ENCODE data around the gene WDR74.
A peak's percentile ranks its signal among the peaks of the same experiment; 100 is the strongest.

Gene WDR74

GRCh38 chr11:62839050-62839945 lies at the start of gene WDR74:
TSS of gene WDR74 (minus strand) at chr11:62839590. CDS start at chr11:62839570, 20 bp downstream.
- TF ChIP-seq GATA1 (IDR thresholded peaks at IDR 0.05; ENCODE audit: low read depth, low read length) (no peak), POLR2A (IDR thresholded peaks at IDR 0.05; ENCODE audit: low read length) (peak; percentile 94)
- DNase-seq = peak; percentile 95 to 96

GRCh38 chr11:62889126-62889483 lies 49.7 kb upstream of the WDR74 start:
- no peak for DNase-seq
- no peak for TF ChIP-seq POLR2A (IDR thresholded peaks at IDR 0.05; ENCODE audit: low read length)
- TF ChIP-seq GATA1 (IDR thresholded peaks at IDR 0.05; ENCODE audit: low read depth, low read length) = no peak

GRCh38 chr11:62888406-62888805 lies 49.0 kb upstream of the WDR74 start:
- TF ChIP-seq POLR2A (IDR thresholded peaks at IDR 0.05; ENCODE audit: low read length) (no peak), GATA1 (IDR thresholded peaks at IDR 0.05; ENCODE audit: low read depth, low read length) (no peak)
- no peak for DNase-seq

- TF ChIP-seq GATA1 (IDR thresholded peaks at IDR 0.05; ENCODE audit: low read depth, low read length) (no peak), POLR2A (IDR thresholded peaks at IDR 0.05; ENCODE audit: low read length) (no peak)
- DNase-seq = no peak
Measured at GRCh38 chr11:62885137-62885750, 45.9 kb upstream of the WDR74 start.

GRCh38 chr11:62883673-62884072 lies 44.3 kb upstream of the WDR74 start:
- DNase-seq = no peak
- TF ChIP-seq POLR2A (IDR thresholded peaks at IDR 0.05; ENCODE audit: low read length) = no peak
- TF ChIP-seq GATA1 (IDR thresholded peaks at IDR 0.05; ENCODE audit: low read depth, low read length) = no peak

GRCh38 chr11:62882788-62883501 lies 43.6 kb upstream of the WDR74 start:
- peak in 1 of 2 experiments; percentile 76 for DNase-seq
- TF ChIP-seq GATA1 (IDR thresholded peaks at IDR 0.05; ENCODE audit: low read depth, low read length) (no peak), POLR2A (IDR thresholded peaks at IDR 0.05; ENCODE audit: low read length) (no peak)

DNA sequence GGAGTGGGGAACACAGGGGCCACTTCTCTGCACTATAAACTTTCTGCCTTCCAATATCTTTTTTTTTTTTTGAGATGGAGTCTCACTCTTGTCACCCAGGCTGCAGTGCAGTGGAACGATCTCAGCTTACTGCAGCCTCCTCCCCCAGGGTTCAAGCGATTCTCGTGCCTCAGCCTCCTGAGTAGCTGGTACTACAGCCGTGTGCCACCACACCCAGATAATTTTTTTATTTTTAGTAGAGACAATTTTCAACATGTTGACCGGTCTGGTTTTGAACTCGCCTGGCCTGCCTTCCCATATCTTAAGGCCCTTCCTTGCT lies 43.0 kb upstream of the WDR74 start:
- TF ChIP-seq GATA1 (IDR thresholded peaks at IDR 0.05; ENCODE audit: low read depth, low read length) = no peak
- no peak for TF ChIP-seq POLR2A (IDR thresholded peaks at IDR 0.05; ENCODE audit: low read length)
- peak; percentile 60 to 76 for DNase-seq

DNA sequence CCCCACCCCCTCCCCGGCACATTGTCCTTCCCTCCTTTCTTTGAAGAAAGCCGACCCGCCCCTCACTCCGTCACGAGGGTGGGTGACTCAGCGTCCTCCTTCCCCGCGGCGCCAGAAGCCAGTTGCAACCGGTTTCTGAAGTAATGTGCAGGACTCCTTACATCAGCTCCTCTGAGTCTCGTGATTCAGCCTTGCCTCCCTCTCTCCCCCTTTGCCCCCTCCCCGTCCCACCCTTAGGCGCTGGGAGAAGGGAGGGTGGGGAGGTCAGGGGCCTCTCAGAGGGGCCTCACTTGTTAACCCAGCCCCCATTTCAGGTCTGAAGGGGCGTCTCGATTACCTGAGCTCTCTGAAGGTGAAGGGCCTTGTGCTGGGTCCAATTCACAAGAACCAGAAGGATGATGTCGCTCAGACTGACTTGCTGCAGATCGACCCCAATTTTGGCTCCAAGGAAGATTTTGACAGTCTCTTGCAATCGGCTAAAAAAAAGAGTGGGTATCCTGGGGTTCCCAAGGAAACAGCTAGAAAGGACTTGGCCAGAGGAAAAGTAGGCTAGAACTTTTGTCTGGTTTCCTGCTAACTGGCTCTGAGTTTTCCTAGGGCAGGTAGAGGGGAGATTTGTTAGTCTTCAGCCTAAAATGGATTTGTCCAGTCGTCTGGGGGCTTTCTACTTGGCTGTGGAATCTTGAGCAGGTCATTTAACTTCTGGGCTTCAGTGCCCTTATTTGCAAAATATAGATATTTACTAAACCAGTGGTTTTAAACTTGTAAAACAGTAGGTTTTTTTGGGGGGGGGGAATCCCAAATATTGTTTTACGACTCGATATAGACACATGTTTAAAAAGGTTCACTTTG lies 42.4 kb upstream of the WDR74 start:
- peak; percentile 99 for DNase-seq
- TF ChIP-seq GATA1 (IDR thresholded peaks at IDR 0.05; ENCODE audit: low read depth, low read length) (no peak), POLR2A (IDR thresholded peaks at IDR 0.05; ENCODE audit: low read length) (no peak)

- peak; percentile 99 for TF ChIP-seq POLR2A (IDR thresholded peaks at IDR 0.05; ENCODE audit: low read length)
- TF ChIP-seq GATA1 (IDR thresholded peaks at IDR 0.05; ENCODE audit: low read depth, low read length) = no peak
Measured at GRCh38 chr11:62880803-62881578, 41.6 kb upstream of the WDR74 start, which contains the start of gene SLC3A2. TSS of gene SLC3A2 (plus strand) at chr11:62880896. CDS start at chr11:62881024, 128 bp downstream.

DNA sequence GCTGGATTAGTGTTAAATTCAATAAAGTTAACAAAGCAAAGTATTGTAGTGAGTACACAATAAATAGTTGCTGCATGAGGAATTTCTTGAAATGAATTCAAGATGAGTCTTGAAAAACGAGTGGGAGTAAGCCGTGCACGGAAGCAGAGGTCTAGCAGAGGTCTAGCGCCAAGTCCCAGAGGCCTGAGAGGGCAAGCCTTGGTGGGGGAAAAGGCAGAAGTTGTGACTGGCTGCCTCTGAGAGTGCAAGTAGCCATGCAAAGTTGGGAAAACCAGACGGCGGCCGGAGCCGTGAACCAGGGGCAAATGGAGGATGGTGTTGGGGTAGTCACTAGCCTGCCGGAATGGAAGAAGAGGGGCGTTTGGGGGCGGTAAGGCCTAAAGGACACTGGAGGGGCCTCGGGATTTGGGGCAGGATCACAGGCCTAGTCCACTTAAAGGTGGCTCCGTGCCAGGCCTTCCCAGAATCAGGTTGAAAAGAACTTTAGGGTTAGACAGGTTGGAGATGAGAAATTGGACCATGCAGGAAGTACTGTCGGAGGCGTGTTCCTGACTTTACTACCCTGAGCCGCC lies 40.9 kb upstream of the WDR74 start:
- DNase-seq = peak; percentile 70 to 75
- no peak for TF ChIP-seq GATA1 (IDR thresholded peaks at IDR 0.05; ENCODE audit: low read depth, low read length)
- no peak for TF ChIP-seq POLR2A (IDR thresholded peaks at IDR 0.05; ENCODE audit: low read length)

More at GRCh38 chr11:62880803-62881578, 41.6 kb upstream of the WDR74 start, which contains the start of gene SLC3A2:
- peak; percentile 97 to 98 for DNase-seq

- TF ChIP-seq GATA1 (IDR thresholded peaks at IDR 0.05; ENCODE audit: low read depth, low read length) (no peak), POLR2A (IDR thresholded peaks at IDR 0.05; ENCODE audit: low read length) (peak; percentile 37)
- DNase-seq = peak; percentile 84 to 94
Measured at GRCh38 chr11:62879235-62879978, 40.0 kb upstream of the WDR74 start.

DNA sequence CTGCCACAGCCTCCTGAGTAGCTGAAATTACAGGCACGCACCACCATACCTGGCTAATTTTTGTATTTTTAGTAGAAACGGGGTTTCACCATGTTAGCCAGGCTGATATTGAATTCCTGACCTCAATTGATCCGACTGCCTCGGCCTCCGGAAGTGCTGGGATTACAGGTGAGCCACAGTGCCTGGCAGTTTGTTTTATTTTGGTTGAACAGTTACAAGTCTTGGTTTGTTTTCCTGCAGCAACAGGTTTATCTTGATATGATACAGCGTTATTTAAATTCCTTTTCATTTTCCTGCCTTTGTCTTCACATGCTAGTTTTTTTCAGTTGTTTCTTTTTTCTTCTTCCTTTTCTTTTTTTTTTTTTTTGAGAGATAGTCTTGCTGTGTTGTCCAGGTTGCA lies 37.3 kb upstream of the WDR74 start:
- no peak for DNase-seq
- TF ChIP-seq GATA1 (IDR thresholded peaks at IDR 0.05; ENCODE audit: low read depth, low read length) (no peak), POLR2A (IDR thresholded peaks at IDR 0.05; ENCODE audit: low read length) (no peak)
